AG04449 (cell line): ENCODE measurements around the gene SERPING1.

Source experiments
- CTCF ChIA-PET: fragments of 350-600 bp; formaldehyde crosslinking; extraction: SDS; loops from one replicate; lab custom pipeline; 2021; ENCODE audit warnings: antibody characterized with exemption; lab: Yijun Ruan, JAX
- POLR2A ChIA-PET: fragments of 400-600, 350-600 bp; formaldehyde crosslinking; extraction: SDS; loops from one replicate; lab custom pipeline; 2020; ENCODE audit warnings: antibody characterized with exemption, inconsistent platforms; lab: Yijun Ruan, JAX
- DNase-seq: peaks from one replicate; pipeline ENCODE4 v3.0.0-alpha.2; 2010; ENCODE audit warnings: low read depth, low spot score
- H3K4me3 ChIP-seq: 2 replicates; pipeline ENCODE4 v1.5.1; 2011; ENCODE audit warnings: low read depth, mild to moderate bottlenecking, control low read depth, low read length
- CTCF ChIP-seq: IDR thresholded peaks from one replicate; pipeline ENCODE4 v1.5.1; 2011; ENCODE audit warnings: mild to moderate bottlenecking, moderate library complexity, low read length, control low read depth, inconsistent platforms; ENCODE audit not compliant: insufficient read depth; ENCODE audit errors: missing control alignments

SERPING1 gene

GRCh38 chr11:57656885-57657193, 59.4 kb downstream of the SERPING1 start:
- TF ChIP-seq CTCF: no peak
- POLR2A ChIA-PET: interaction anchor here (0.9 kb wide), 1 partner anchor 138 kb away, joined by 3 read pairs; no protein-coding TSS in a partner anchor
- peak overlapping the region; percentile 61 for H3K4me3 ChIP-seq
- CTCF ChIA-PET: interaction anchor here (1.3 to 8.0 kb wide), 4 partner anchors 10 to 89 kb away, joined by 6 to 52 read pairs (median 13); partner anchors contain the start of gene UBE2L6
- DNase-seq: no peak

DNA sequence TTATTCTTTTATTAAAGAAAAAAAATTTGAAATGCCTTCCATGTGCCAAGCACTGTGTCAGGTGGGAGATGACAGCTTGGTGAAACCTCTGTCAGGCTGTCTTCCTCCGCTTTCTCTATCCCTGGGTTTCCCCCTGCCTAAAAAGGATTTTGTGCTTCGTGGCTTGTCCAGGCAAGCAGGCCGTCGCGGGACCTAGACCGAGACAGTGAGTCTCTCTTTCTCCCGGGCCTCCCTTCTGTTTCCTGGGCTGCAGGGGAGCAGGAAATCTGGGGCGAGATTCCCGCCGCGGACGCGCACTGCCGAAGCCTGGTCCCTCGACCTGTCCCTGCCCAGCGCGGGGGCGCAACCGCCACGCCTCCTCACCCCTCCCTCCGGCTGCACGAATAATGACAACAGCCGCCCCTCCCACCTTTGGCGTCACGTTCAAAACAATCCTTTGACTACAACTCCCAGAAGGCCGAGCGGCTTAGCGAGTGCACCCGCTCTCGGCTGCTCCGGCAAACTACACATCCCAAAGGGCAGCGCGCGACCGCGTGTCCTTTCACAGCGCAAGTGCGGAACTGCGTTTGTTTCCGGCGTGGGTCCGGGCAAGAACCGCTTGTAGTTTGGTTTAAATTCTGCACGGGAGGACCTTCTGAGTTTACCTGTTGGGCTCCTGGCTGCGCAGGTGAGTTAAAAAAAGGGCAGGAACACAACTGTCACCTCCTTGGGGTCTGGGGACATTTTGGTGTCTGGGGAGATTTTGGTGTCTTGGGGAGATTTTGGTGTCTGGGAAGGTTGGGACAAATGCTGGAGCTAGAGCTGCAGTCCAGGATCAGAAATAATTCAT, 59.9 kb downstream of the SERPING1 start, which contains the start of gene CLP1:
TSS of gene CLP1 (plus strand) at position 569 of the 829 bp plus-strand sequence. CDS start 1,715 bp downstream, outside the sequence.
- ChIA-PET CTCF (interaction anchor here (1.3 to 8.0 kb wide), 5 partner anchors 10 to 89 kb away, joined by 4 to 52 read pairs (median 10); partner anchors contain the start of gene UBE2L6), POLR2A (interaction anchor here (0.9 kb wide), 1 partner anchor 139 kb away, joined by 3 read pairs; no protein-coding TSS in a partner anchor)
- peak; percentile 88 for DNase-seq
- H3K4me3 ChIP-seq: peak within 1 kb of the TSS; percentile 88
- TF ChIP-seq CTCF: no peak

- POLR2A ChIA-PET: no interaction called here
- H3K4me3 ChIP-seq: peak overlapping the region; percentile 88
- no peak for TF ChIP-seq CTCF
- CTCF ChIA-PET: interaction anchor here (1.6 to 8.0 kb wide), 3 partner anchors 9 to 17 kb away, joined by 4 to 52 read pairs (median 16); no protein-coding TSS in a partner anchor
- no peak for DNase-seq
Observed at GRCh38 chr11:57658023-57658361, 60.5 kb downstream of the SERPING1 start.

DNA sequence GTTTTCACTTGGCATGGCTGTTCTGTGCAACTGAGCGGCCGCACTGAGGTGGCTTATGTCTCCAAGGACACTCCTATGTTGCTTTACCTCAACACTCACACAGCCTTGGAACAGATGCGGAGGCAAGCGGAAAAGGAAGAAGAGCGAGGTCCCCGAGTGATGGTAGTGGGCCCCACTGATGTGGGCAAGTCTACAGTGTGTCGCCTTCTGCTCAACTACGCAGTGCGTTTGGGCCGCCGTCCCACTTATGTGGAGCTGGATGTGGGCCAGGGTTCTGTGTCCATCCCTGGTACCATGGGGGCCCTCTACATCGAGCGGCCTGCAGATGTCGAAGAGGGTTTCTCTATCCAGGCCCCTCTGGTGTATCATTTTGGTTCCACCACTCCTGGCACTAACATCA, 62.2 kb downstream of the SERPING1 start:
- H3K4me3 ChIP-seq: no peak overlapping the region
- CTCF ChIA-PET: interaction anchor here (1.0 to 8.0 kb wide), 3 partner anchors 15 to 201 kb away, joined by 3 to 52 read pairs (median 5); no protein-coding TSS in a partner anchor
- no peak for DNase-seq
- POLR2A ChIA-PET: no interaction called here
- no peak for TF ChIP-seq CTCF

DNA sequence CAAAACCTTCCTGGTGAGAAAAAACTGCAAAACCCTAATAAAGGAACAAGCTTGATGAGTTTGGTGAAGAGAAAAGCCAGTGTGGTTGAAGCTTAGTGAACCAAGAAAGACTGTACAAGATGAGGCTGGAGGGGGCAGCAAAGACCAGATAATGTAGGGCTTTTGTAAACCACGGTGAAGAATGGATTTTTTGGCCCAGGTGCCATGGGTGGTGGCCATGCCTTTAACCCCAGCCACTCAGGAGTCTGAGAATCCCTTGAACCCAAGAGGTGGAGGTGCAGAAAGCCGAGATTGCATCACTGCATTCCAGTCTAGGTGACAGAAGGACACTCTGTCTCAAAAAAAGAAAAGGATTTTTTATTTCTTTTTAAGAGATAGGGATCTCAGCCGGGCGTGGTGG, 65.4 kb downstream of the SERPING1 start:
- DNase-seq: no peak
- no peak for TF ChIP-seq CTCF
- CTCF ChIA-PET: interaction anchor here (0.7 to 1.0 kb wide), 3 partner anchors 9 to 22 kb away, joined by 3 to 5 read pairs (median 3); no protein-coding TSS in a partner anchor
- POLR2A ChIA-PET: no interaction called here
- no peak overlapping the region for H3K4me3 ChIP-seq

GRCh38 chr11:57663975-57664374, 66.5 kb downstream of the SERPING1 start:
- CTCF ChIA-PET: interaction anchor here (0.6 to 2.5 kb wide), 3 partner anchors 19 to 861 kb away, joined by 3 to 13 read pairs (median 3); no protein-coding TSS in a partner anchor
- H3K4me3 ChIP-seq: no peak overlapping the region
- no peak for DNase-seq
- no peak for TF ChIP-seq CTCF
- POLR2A ChIA-PET: interaction anchor here (0.6 kb wide), 1 partner anchor 97 kb away, joined by 3 read pairs; no protein-coding TSS in a partner anchor
